ENCODE results near the gene PRRX1. TPM values are rescaled to one million over a fixed set of nuclear protein-coding genes. Genes with fewer than 3 reads are reported as not detected.

PRRX1 gene
- total RNA-seq, 3 donors from 2014 or later: 2.1 to 4.4 (median 3.9) TPM

GRCh38 chr1:170670802-170671628 is 7.1 kb downstream of the PRRX1 start:
- Histone ChIP-seq H3K4me3 (no peak overlapping the region), H3K9me3 (no peaks in the 10 kb centered on the region), H3K36me3 (ENCODE audit: low read depth) (no peaks in the 10 kb centered on the region), H3K4me1 (ENCODE audit: low read depth) (peaks cover 4% of the 10 kb centered on the region)
- peak; percentile 71 for ATAC-seq
- intact Hi-C loops (cut with DNase I, micrococcal nuclease): no loop called here
- peak; percentile 55 for TF ChIP-seq CTCF (IDR thresholded peaks at IDR 0.05)
- DNase-seq: peak; percentile 59 to 74 (median 71)

- H3K4me3 ChIP-seq: no peak overlapping the region
- intact Hi-C loops (cut with DNase I, micrococcal nuclease): no loop called here
These were observed 7.7 kb downstream of the PRRX1 start for GRCh38 chr1:170671629-170671963.

GRCh38 chr1:170672316-170672715 is 8.4 kb downstream of the PRRX1 start:
- DNase-seq (no peak), ATAC-seq (no peak)
- TF ChIP-seq CTCF (IDR thresholded peaks at IDR 0.05): no peak
- Histone ChIP-seq H3K4me1 (ENCODE audit: low read depth) (peaks cover 4% of the 10 kb centered on the region), H3K4me3 (no peak overlapping the region), H3K9me3 (no peaks in the 10 kb centered on the region), H3K36me3 (ENCODE audit: low read depth) (no peaks in the 10 kb centered on the region)
- intact Hi-C loops (cut with DNase I, micrococcal nuclease): no loop called here

More at GRCh38 chr1:170671629-170671963, 7.7 kb downstream of the PRRX1 start:
- no peak for ATAC-seq
- no peak for TF ChIP-seq CTCF (IDR thresholded peaks at IDR 0.05)
- H3K36me3 ChIP-seq (ENCODE audit: low read depth): no peaks in the 10 kb centered on the region
- no peak for DNase-seq
- H3K4me1 ChIP-seq (ENCODE audit: low read depth): peaks cover 4% of the 10 kb centered on the region
- H3K9me3 ChIP-seq: no peaks in the 10 kb centered on the region

GRCh38 chr1:170674239-170674638 is 10.3 kb downstream of the PRRX1 start:
- ATAC-seq: no peak
- DNase-seq: no peak
- no peaks in the 10 kb centered on the region for H3K4me1 ChIP-seq (ENCODE audit: low read depth)
- H3K9me3 ChIP-seq: no peaks in the 10 kb centered on the region
- TF ChIP-seq CTCF (IDR thresholded peaks at IDR 0.05): no peak
- no peaks in the 10 kb centered on the region for H3K36me3 ChIP-seq (ENCODE audit: low read depth)
- intact Hi-C loops (cut with DNase I, micrococcal nuclease): no loop called here
- H3K4me3 ChIP-seq: no peak overlapping the region

GRCh38 chr1:170674986-170675385 is 11.1 kb downstream of the PRRX1 start:
- Histone ChIP-seq H3K4me1 (ENCODE audit: low read depth) (no peaks in the 10 kb centered on the region), H3K9me3 (no peaks in the 10 kb centered on the region), H3K4me3 (no peak overlapping the region), H3K36me3 (ENCODE audit: low read depth) (no peaks in the 10 kb centered on the region)
- DNase-seq: no peak
- no peak for TF ChIP-seq CTCF (IDR thresholded peaks at IDR 0.05)
- ATAC-seq: no peak
- intact Hi-C loops (cut with DNase I, micrococcal nuclease): no loop called here

All from mucosa of descending colon (tissue), 3 donors.